Progenitor cell of endocrine pancreas (in vitro differentiated cells): ENCODE results near the gene ATOSB. TPM values are rescaled to one million over a fixed set of nuclear protein-coding genes. Genes with fewer than 3 reads are reported as not detected.
A peak's percentile ranks its signal among the peaks of the same experiment; 100 is the strongest.
"Not testable (repeated sequence)": the region's sequence is repeated elsewhere in the genome, so short reads cannot be mapped to it uniquely, and the experiment has no call there.

Source experiments
- DNase-seq: peaks from one replicate; pipeline ENCODE4 v3.0.0; 2021; ENCODE audit warnings: low spot score; ENCODE audit not compliant: unreplicated experiment
- H3K27ac Mint-ChIP-seq: 2 replicates; pipeline ENCODE4 v1.8.0; 2021; ENCODE audit warnings: mild to moderate bottlenecking, moderate library complexity, mixed read lengths
- H3K27me3 Mint-ChIP-seq: 2 replicates; pipeline ENCODE4 v1.8.0; 2021; ENCODE audit warnings: mixed read lengths
- H3K36me3 Mint-ChIP-seq: 2 replicates; pipeline ENCODE4 v1.8.0; 2022; ENCODE audit warnings: mixed read lengths; ENCODE audit not compliant: insufficient read depth
- H3K4me1 Mint-ChIP-seq: 2 replicates; pipeline ENCODE4 v1.8.0; 2021; ENCODE audit warnings: low read depth, mixed read lengths
- H3K4me3 Mint-ChIP-seq: 2 replicates; pipeline ENCODE4 v1.8.0; 2021; ENCODE audit warnings: low read depth, mild to moderate bottlenecking, moderate library complexity, mixed read lengths
- H3K9me3 Mint-ChIP-seq: 2 replicates; pipeline ENCODE4 v1.8.0; 2021; ENCODE audit warnings: low read depth, mixed read lengths
- total RNA-seq: library from RNA; stranded (reverse); gene quantifications from 2 replicates; pipeline ENCODE4 v1.2.1, GENCODE V29; 2021
- TF ChIP-seq, protein P1 (sequence below): fragments of 200-600 bp; sonication (generic); IDR thresholded peaks from one replicate; pipeline ENCODE4 v1.5.0; 2021; ENCODE audit warnings: antibody characterized with exemption, mild to moderate bottlenecking; ENCODE audit not compliant: unreplicated experiment

The ATOSB gene
- total RNA-seq, 1 donor from 2014 or later = 17.7 TPM

DNA sequence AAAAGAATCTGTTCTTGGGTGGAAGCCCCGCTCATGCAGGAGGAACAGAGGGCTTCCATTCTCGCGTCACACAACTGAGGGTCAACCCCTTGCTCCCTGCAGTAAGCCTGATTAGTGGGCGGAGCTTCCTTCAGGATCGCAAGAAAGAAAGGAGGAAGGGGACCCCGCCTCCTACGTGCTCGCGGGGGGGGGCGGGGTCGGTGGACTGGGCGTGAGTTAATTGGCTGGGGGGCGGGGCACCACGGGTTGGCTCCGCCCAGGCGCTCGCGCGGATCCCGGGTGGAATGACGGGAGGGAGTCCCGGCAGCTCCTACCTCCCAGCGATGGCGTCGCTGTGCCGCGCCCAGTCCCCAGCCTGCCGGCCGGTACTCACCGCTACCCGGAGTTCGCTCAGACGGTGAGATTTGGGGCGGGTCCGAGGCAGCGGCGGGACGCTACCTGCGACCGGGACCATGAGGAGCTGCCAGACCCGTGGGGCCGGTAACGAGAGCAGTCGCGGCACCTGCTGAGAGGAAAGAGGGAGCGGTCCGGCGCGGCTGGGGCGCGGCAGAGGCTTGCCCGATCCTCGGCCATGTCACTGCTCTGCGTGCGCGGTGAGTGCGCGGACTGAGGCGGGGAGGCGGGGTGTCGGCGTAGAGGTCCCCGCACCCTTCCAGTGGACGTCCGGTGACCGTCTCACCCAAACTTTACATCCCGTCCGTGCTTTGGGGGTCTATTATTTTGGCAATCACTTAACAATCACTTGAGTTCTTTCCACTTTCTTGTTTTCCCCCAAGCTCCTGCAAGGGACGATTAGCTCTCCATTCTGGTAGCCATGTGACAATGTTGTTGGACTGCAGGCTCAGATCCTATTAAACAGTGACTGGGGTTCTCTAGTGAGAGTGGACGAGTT is 46.3 kb upstream of the ATOSB start, which contains the start of gene UNC13B:
UNC13B (plus strand) TSS at position 297 of the 892 bp plus-strand sequence; CDS start at position 572, 275 bp downstream.
- peak within 1 kb of the TSS; percentile 92 for H3K4me3 Mint-ChIP-seq
- peak; percentile 96 for DNase-seq
- peaks cover 26% of the 10 kb centered on the region for H3K4me1 Mint-ChIP-seq
- no peaks in the 10 kb centered on the region for H3K36me3 Mint-ChIP-seq
- H3K27me3 Mint-ChIP-seq = no peaks in the 10 kb centered on the region
- TF ChIP-seq, protein P1, sequence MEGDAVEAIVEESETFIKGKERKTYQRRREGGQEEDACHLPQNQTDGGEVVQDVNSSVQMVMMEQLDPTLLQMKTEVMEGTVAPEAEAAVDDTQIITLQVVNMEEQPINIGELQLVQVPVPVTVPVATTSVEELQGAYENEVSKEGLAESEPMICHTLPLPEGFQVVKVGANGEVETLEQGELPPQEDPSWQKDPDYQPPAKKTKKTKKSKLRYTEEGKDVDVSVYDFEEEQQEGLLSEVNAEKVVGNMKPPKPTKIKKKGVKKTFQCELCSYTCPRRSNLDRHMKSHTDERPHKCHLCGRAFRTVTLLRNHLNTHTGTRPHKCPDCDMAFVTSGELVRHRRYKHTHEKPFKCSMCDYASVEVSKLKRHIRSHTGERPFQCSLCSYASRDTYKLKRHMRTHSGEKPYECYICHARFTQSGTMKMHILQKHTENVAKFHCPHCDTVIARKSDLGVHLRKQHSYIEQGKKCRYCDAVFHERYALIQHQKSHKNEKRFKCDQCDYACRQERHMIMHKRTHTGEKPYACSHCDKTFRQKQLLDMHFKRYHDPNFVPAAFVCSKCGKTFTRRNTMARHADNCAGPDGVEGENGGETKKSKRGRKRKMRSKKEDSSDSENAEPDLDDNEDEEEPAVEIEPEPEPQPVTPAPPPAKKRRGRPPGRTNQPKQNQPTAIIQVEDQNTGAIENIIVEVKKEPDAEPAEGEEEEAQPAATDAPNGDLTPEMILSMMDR = peak; percentile 41
- H3K27ac Mint-ChIP-seq = peak within 1 kb of the TSS; percentile 98
- no peaks in the 10 kb centered on the region for H3K9me3 Mint-ChIP-seq

DNA sequence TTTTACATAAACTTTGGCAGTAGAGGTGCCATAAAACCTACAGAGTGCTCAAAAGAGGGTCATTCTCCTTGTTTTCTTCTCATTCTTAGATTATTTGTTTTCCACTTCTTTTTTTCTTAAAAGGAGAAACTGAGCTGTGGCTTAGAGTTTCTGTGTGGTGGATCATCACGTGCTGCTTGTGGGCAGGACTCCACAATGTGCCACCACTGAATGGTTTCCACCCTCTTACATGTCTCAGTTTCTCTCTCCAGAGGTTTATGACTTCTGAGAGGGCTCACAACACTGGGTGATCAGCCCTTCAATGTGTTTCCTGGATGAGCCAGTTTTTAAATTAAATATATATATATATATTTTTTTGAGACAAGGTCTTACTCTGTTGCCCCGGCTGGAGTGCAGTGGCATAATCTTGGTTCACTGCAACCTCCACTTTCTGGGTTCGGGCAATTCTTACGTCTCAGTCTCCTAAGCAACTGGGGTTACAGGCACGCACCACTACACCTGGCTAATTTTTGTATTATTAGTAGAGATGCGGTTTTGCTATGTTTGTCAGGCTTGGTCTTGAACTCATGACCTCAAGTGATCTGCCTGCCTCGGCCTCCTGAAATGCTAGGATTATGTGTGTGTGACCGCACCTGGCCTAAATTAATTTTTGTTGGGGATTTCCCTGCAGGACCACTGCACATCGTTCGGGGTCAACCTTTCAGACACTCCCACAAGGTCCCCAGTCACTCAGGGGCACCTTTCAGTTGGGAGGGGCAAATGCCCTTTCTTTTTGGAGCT is 43.0 kb upstream of the ATOSB start:
- Mint-ChIP-seq H3K27me3 (no peaks in the 10 kb centered on the region), H3K4me1 (peaks cover 17% of the 10 kb centered on the region), H3K27ac (no peak overlapping the region), H3K4me3 (no peak overlapping the region), H3K9me3 (no peaks in the 10 kb centered on the region), H3K36me3 (peaks cover 2% of the 10 kb centered on the region)
- no peak for DNase-seq
- TF ChIP-seq, protein P1 = no peak

DNA sequence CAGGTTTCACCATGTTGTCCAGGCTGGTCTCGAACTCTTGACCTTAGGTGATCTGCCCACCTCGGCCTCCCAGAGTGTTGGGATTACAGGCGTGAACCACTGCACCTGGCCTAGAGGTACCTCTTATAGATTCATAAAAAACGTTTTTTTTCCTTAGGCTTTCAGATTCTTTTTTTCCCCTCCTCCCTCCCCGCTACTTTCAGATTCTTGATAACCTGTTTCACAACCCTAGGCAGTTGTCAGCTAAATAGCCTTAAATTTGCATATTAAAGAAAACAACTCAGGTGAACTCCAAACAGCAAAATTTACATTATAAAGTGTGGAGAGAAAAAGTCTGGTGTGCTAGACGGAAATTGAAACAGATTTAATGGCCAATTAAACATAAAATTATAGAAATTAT is 42.2 kb upstream of the ATOSB start:
- not testable (repeated sequence) for H3K4me1 Mint-ChIP-seq, H3K27me3 Mint-ChIP-seq, H3K27ac Mint-ChIP-seq, H3K36me3 Mint-ChIP-seq, H3K9me3 Mint-ChIP-seq, H3K4me3 Mint-ChIP-seq, DNase-seq

GRCh38 chr9:35156781-35157180 is 41.1 kb upstream of the ATOSB start:
- no peak for DNase-seq
- TF ChIP-seq, protein P1 = no peak
- peaks cover 2% of the 10 kb centered on the region for H3K36me3 Mint-ChIP-seq
- peaks cover 4% of the 10 kb centered on the region for H3K4me1 Mint-ChIP-seq
- no peak overlapping the region for H3K27ac Mint-ChIP-seq
- H3K9me3 Mint-ChIP-seq = no peaks in the 10 kb centered on the region
- H3K27me3 Mint-ChIP-seq = no peaks in the 10 kb centered on the region
- no peak overlapping the region for H3K4me3 Mint-ChIP-seq

DNA sequence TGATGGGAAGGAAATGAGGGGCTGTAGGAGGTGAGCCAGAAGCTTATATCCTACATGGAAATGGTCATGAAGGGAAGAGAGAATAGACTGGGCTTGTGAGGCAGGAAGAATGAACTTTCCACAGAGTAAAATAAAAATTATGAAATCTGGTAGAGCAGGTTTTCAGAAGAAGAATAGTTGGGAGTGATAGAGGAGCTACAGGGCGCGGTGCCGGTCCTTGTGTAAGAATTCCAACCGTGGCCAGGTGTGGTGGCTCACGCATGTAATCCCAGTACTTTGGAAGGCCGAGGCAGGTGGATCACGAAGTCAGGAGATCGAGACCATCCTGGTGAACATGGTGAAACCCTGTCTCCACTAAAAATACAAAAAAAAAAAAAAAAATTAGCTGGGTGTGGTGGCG is 37.3 kb upstream of the ATOSB start:
- H3K4me1 Mint-ChIP-seq = no peaks in the 10 kb centered on the region

DNA sequence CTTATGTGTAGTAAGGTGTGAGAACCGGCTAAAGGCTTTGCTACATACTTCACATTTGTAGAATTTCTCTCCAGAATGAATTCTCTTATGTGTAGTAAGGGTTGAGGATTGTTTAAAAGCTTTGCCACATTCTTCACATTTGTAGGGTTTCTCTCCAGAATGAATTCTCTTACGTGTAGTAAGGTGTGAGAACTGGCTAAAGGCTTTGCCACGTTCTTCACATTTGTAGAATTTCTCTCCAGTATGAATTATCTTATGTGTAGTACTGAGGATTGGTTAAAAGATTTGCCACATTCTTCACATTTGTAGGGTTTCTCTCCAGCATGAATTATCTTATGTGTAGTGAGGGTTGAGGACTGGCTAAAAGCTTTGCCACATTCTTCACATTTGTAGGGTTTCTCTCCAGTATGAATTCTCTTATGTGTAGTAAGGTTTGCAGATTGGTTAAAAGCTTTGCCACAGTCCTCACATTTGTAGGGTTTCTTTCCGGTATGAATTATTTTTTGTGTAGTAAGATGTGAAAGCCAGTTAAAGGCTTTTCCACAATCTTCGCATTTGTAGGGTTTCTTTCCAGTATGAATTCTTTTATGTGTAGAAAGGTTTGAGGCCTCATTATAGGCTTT is 32.4 kb upstream of the ATOSB start:
- not testable (repeated sequence) for H3K4me3 Mint-ChIP-seq, H3K27me3 Mint-ChIP-seq, H3K4me1 Mint-ChIP-seq, H3K36me3 Mint-ChIP-seq, H3K27ac Mint-ChIP-seq, DNase-seq
- H3K9me3 Mint-ChIP-seq = peaks cover 32% of the 10 kb centered on the region

More for the DNA sequence above, 37.3 kb upstream of the ATOSB start:
- DNase-seq = no peak
- Mint-ChIP-seq H3K27me3 (no peaks in the 10 kb centered on the region), H3K9me3 (peaks cover 21% of the 10 kb centered on the region), H3K36me3 (peaks cover 7% of the 10 kb centered on the region), H3K4me3 (no peak overlapping the region), H3K27ac (no peak overlapping the region)
- TF ChIP-seq, protein P1 = no peak
